Gastrocnemius medialis (tissue), 4 donors: ENCODE data around the gene PET117.

Experiments used
- POLR2A ChIP-seq, 2 donors: fragments of 450-650 bp; IDR thresholded peaks; one replicate each; pipeline ENCODE4 v1.6.1; 2017; ENCODE audit warnings: antibody characterized with exemption in 2 of 2, mild to moderate bottlenecking in 2 of 2, moderate library complexity in 2 of 2
- TF ChIP-seq, protein P1 (sequence below), 5 experiments: fragments of 450-650 bp in 3 of 5; fragments of 200-600 bp in 2 of 5; sonication (generic) in 2 of 5; IDR thresholded peaks in 4 of 5; conservative IDR thresholded peaks in 1 of 5; 1 replicate in 4 of 5; 2 replicates in 1 of 5; pipeline ENCODE4 v1.5.1; 2016 to 2019; ENCODE audit warnings: antibody characterized with exemption in 5 of 5, mild to moderate bottlenecking in 3 of 5, moderate library complexity in 3 of 5

DNA sequence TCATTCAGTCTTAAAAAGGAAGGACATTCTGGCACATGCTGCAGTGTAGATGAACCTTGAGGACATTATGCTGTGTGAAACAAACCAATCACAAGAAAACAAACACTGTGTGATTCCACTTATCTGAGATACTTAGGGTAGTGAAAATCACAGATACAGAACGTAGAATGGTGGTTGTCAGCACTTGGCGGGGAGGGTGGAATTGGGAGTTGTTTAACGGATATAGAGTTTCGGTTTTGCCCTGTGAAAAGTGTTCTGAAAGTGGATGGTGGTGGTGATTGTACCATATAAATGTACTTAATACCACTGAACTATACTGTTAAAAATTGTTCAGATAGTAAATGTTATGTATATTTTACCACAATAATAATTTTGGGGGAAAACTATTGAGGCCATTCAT is 18.4 kb downstream of the PET117 start:
- TF ChIP-seq, protein P1, sequence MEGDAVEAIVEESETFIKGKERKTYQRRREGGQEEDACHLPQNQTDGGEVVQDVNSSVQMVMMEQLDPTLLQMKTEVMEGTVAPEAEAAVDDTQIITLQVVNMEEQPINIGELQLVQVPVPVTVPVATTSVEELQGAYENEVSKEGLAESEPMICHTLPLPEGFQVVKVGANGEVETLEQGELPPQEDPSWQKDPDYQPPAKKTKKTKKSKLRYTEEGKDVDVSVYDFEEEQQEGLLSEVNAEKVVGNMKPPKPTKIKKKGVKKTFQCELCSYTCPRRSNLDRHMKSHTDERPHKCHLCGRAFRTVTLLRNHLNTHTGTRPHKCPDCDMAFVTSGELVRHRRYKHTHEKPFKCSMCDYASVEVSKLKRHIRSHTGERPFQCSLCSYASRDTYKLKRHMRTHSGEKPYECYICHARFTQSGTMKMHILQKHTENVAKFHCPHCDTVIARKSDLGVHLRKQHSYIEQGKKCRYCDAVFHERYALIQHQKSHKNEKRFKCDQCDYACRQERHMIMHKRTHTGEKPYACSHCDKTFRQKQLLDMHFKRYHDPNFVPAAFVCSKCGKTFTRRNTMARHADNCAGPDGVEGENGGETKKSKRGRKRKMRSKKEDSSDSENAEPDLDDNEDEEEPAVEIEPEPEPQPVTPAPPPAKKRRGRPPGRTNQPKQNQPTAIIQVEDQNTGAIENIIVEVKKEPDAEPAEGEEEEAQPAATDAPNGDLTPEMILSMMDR (IDR thresholded peaks at IDR 0.05 in 4 of 5, conservative IDR thresholded peaks at IDR 0.05 in 1 of 5) = no peak
- TF ChIP-seq POLR2A (IDR thresholded peaks at IDR 0.05) = no peak
